Measurements from ENCODE around the gene NEDD1. TPM values are rescaled to one million over a fixed set of nuclear protein-coding genes. Genes with fewer than 3 reads are reported as not detected.

Gene NEDD1
- total RNA-seq, 4 donors from 2014 or later: 7.1 to 20.6 (median 10.5) TPM

- Histone ChIP-seq H3K27ac (no peak overlapping the region), H3K4me1 (peaks cover 0 to 10% (median 0%) of the 10 kb centered on the region in 4 donors), H3K36me3 (no peaks in the 10 kb centered on the region), H3K9me3 (no peaks in the 10 kb centered on the region), H3K27me3 (no peaks in the 10 kb centered on the region), H3K4me3 (no peak overlapping the region)
- TF ChIP-seq, protein P1, sequence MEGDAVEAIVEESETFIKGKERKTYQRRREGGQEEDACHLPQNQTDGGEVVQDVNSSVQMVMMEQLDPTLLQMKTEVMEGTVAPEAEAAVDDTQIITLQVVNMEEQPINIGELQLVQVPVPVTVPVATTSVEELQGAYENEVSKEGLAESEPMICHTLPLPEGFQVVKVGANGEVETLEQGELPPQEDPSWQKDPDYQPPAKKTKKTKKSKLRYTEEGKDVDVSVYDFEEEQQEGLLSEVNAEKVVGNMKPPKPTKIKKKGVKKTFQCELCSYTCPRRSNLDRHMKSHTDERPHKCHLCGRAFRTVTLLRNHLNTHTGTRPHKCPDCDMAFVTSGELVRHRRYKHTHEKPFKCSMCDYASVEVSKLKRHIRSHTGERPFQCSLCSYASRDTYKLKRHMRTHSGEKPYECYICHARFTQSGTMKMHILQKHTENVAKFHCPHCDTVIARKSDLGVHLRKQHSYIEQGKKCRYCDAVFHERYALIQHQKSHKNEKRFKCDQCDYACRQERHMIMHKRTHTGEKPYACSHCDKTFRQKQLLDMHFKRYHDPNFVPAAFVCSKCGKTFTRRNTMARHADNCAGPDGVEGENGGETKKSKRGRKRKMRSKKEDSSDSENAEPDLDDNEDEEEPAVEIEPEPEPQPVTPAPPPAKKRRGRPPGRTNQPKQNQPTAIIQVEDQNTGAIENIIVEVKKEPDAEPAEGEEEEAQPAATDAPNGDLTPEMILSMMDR (IDR thresholded peaks at IDR 0.05): no peak
- no peak for TF ChIP-seq POLR2A (IDR thresholded peaks at IDR 0.05)
- no peak for DNase-seq
Measured at GRCh38 chr12:96912261-96912660, 5.2 kb downstream of the NEDD1 start.

DNA sequence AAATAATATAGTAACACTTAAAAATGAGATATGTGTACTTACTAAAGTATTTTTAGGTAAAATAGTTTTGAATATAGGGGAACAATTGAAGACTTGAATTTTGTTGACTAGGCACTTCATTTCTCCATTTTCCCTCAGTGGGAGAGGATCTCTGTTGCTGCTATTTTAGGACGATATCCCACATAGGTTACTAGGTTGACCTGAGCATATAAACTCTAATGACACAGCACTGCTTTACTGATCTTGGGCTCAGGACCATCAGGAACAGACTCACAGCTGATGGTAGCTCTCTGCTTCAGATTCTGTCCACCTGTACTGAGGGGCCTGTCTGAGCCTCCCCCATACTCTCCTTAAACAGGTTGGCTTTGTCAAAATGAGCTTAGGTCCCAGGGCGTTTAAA is 5.9 kb downstream of the NEDD1 start:
- TF ChIP-seq, protein P1 (IDR thresholded peaks at IDR 0.05): no peak
- no peak for TF ChIP-seq POLR2A (IDR thresholded peaks at IDR 0.05)
- Histone ChIP-seq H3K9me3 (no peaks in the 10 kb centered on the region), H3K27ac (no peak overlapping the region), H3K4me3 (no peak overlapping the region), H3K27me3 (no peaks in the 10 kb centered on the region), H3K4me1 (peaks cover 0 to 9% (median 0%) of the 10 kb centered on the region in 4 donors), H3K36me3 (no peaks in the 10 kb centered on the region)
- no peak for DNase-seq

DNA sequence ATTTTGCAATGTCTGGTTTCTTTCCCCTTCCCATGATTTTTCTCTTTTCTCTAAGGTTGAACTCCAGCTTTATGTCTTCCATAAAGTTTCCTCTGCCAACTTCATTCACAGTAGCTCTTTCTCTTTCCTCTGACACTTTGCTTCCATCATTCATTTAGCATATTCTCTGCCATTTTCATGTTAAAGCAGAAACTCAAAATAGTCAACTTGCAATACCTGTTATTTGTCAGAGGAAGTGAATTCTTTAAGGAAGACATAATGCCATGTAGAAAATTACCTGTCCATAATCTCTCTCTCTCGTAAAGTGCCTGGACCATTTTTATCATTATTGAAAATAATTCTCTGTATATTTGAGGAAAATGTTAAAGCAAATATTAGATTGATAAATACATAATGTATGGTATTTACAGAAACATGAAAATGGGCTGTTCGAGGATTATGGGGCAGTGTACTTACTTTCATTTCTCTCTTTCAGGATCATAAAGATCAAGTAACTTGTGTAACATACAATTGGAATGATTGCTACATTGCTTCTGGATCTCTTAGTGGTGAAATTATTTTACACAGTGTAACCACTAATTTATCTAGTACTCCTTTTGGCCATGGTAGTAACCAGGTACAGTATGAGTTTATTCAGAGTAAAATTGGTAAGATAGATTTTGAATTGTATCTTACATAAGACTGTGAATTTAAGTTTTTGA is 12.6 kb downstream of the NEDD1 start:
- no peaks in the 10 kb centered on the region for H3K27me3 ChIP-seq
- H3K9me3 ChIP-seq: no peaks in the 10 kb centered on the region
- no peaks in the 10 kb centered on the region for H3K4me1 ChIP-seq
- DNase-seq: no peak
- no peak overlapping the region for H3K27ac ChIP-seq
- no peak for TF ChIP-seq POLR2A (IDR thresholded peaks at IDR 0.05)
- TF ChIP-seq, protein P1 (IDR thresholded peaks at IDR 0.05): no peak
- H3K4me3 ChIP-seq: no peak overlapping the region
- H3K36me3 ChIP-seq: peaks cover 0 to 6% (median 0%) of the 10 kb centered on the region in 3 donors

- TF ChIP-seq, protein P1 (IDR thresholded peaks at IDR 0.05): no peak
- no peak for TF ChIP-seq POLR2A (IDR thresholded peaks at IDR 0.05)
- H3K4me3 ChIP-seq: no peak overlapping the region
- H3K36me3 ChIP-seq: peaks cover 0 to 14% (median 0%) of the 10 kb centered on the region in 3 donors
- no peaks in the 10 kb centered on the region for H3K27me3 ChIP-seq
- no peaks in the 10 kb centered on the region for H3K4me1 ChIP-seq
- no peak for DNase-seq
- H3K27ac ChIP-seq: no peak overlapping the region
- no peaks in the 10 kb centered on the region for H3K9me3 ChIP-seq
Measured at GRCh38 chr12:96948782-96949181, 41.7 kb downstream of the NEDD1 start.

- Histone ChIP-seq H3K27ac (no peak overlapping the region), H3K9me3 (no peaks in the 10 kb centered on the region), H3K36me3 (no peaks in the 10 kb centered on the region), H3K4me3 (no peak overlapping the region), H3K27me3 (no peaks in the 10 kb centered on the region), H3K4me1 (no peaks in the 10 kb centered on the region)
- TF ChIP-seq, protein P1 (IDR thresholded peaks at IDR 0.05): no peak
- no peak for TF ChIP-seq POLR2A (IDR thresholded peaks at IDR 0.05)
- no peak for DNase-seq
Measured at GRCh38 chr12:96979532-96979931, 72.5 kb downstream of the NEDD1 start.

Data from Peyer's patch (tissue), 4 donors.